Skeletal muscle tissue (tissue), 4 donors: ENCODE measurements around the gene IKBKE. TPM values are rescaled to one million over a fixed set of nuclear protein-coding genes. Genes with fewer than 3 reads are reported as not detected.

Experiments
- H3K27ac ChIP-seq: one replicate; pipeline ENCODE4 v1.7.0; 2013; ENCODE audit warnings: mild to moderate bottlenecking, low read depth, low read length, inconsistent platforms
- H3K27me3 ChIP-seq, 3 donors: one replicate each; pipeline ENCODE4 v1.7.0; 2013; ENCODE audit warnings: low read length in 3 of 3; ENCODE audit not compliant: control insufficient read depth in 3 of 3, insufficient read depth in 3 of 3
- H3K36me3 ChIP-seq, 3 donors: one replicate each; pipeline ENCODE4 v1.7.0; 2013; ENCODE audit warnings: low read length in 3 of 3; ENCODE audit not compliant: control insufficient read depth in 3 of 3, insufficient read depth in 3 of 3
- H3K4me1 ChIP-seq, 3 donors: one replicate each; pipeline ENCODE4 v1.7.0; 2013; ENCODE audit warnings: low read length in 3 of 3, mild to moderate bottlenecking in 3 of 3; ENCODE audit not compliant: control insufficient read depth in 3 of 3, insufficient read depth in 3 of 3
- H3K4me3 ChIP-seq, 3 donors: one replicate each; pipeline ENCODE4 v1.7.0; 2013; ENCODE audit warnings: low read length in 3 of 3
- H3K9ac ChIP-seq, 3 donors: one replicate each; pipeline ENCODE4 v1.7.0; 2013; ENCODE audit warnings: low read length in 3 of 3, mild to moderate bottlenecking in 3 of 3, moderate library complexity in 2 of 3, low read depth in 1 of 3
- H3K9me3 ChIP-seq, 3 donors: one replicate each; pipeline ENCODE4 v1.7.0; 2013; ENCODE audit warnings: low read length in 3 of 3; ENCODE audit not compliant: control insufficient read depth in 3 of 3
- total RNA-seq: library from RNA; depleted of rRNA; stranded (reverse); fragments of >200 nt; gene quantifications from one replicate; pipeline ENCODE4 v1.2.3, GENCODE V29; 2014
- donor health status: Osteomylitis.

Gene IKBKE
- 2.6 TPM for total RNA-seq

DNA sequence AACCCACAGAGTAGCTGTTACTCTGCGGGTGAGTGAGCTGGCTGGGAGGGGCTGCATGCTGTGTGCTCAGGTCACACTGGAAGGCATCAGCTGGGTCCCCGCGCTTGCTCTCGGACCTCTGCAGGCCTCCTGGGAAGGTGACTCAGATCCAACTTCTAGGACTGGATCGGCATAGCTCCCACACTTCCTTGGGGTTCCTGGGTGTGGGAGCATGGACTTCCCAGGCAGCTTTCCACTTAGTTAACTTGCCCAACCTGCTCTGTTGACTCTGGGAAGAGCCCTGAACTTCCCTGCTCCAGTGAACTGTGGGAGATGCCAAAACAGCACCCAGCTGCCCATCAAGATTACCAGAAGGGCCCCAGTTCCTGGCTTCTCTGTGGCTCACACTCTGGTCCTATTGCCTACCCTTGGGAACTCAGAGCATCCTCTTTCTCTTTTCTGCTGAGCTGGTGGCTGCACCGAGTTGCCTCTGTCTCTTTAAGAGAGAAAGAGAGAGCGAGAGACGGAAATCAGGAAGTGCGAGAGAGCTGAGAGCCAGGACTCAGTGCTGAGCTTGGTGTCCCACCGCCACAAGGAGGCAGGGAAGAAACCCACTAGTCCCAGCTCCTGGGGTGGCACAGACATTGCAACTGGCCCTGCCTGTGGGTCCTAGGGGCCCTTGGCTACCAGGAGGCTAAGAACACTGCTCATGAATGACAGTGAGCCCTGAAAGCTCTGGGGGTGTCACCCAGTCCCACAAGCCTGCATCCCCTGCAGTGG lies at the start of gene IKBKE:
Gene IKBKE, plus strand, starts transcription at position 544 of the 759 bp plus-strand sequence. CDS start 2,752 bp downstream, outside the sequence.
- Histone ChIP-seq H3K9me3 (no peaks in the 10 kb centered on the region), H3K4me1 (peaks cover 19 to 31% (median 20%) of the 10 kb centered on the region in 3 donors), H3K9ac (peak within 1 kb of the TSS in 2 of 3 donors; percentile 62 to 64), H3K27ac (no peak within 1 kb of the TSS), H3K4me3 (peak within 1 kb of the TSS; percentile 72 to 75 (median 75)), H3K36me3 (no peaks in the 10 kb centered on the region), H3K27me3 (peaks cover 7 to 38% (median 14%) of the 10 kb centered on the region in 3 donors)

GRCh38 chr1:206421616-206422340 lies 48.5 kb upstream of the IKBKE start:
- H3K27ac ChIP-seq, result no peak overlapping the region
- no peaks in the 10 kb centered on the region for H3K4me1 ChIP-seq
- peaks cover 0 to 15% (median 0%) of the 10 kb centered on the region in 3 donors for H3K36me3 ChIP-seq
- no peaks in the 10 kb centered on the region for H3K9me3 ChIP-seq
- no peak overlapping the region for H3K9ac ChIP-seq
- no peak overlapping the region for H3K4me3 ChIP-seq
- H3K27me3 ChIP-seq, result no peaks in the 10 kb centered on the region

GRCh38 chr1:206422525-206422924 lies 47.8 kb upstream of the IKBKE start:
- Histone ChIP-seq H3K9ac (no peak overlapping the region), H3K9me3 (no peaks in the 10 kb centered on the region), H3K36me3 (peaks cover 0 to 18% (median 2%) of the 10 kb centered on the region in 3 donors), H3K27ac (no peak overlapping the region), H3K4me1 (no peaks in the 10 kb centered on the region), H3K4me3 (no peak overlapping the region), H3K27me3 (no peaks in the 10 kb centered on the region)

DNA sequence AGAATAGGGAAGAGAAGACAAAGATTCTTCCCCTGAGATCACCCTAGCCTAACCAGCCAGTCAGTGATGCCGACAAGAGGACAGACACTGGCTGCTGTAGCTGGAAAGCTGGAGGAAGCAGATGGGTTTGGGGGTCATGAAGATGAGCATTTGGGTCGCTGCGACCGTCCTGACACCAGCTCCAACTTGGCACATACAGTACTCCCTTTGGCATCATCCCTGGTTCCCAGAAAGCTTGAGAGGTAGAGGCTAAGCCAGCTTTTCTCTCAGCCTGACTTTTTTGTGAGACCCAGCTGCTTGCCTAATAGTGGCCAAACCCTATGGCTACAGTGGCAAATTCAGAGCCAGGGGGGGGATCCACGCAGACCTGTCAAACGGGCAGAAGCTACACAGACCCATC lies 43.0 kb upstream of the IKBKE start:
- Histone ChIP-seq H3K4me3 (no peak overlapping the region), H3K9ac (no peak overlapping the region), H3K36me3 (peaks cover 2 to 16% (median 3%) of the 10 kb centered on the region in 3 donors), H3K27ac (no peak overlapping the region), H3K27me3 (no peaks in the 10 kb centered on the region), H3K9me3 (no peaks in the 10 kb centered on the region), H3K4me1 (no peaks in the 10 kb centered on the region)

GRCh38 chr1:206429421-206429820 lies 40.9 kb upstream of the IKBKE start:
- no peak overlapping the region for H3K9ac ChIP-seq
- H3K9me3 ChIP-seq, result no peaks in the 10 kb centered on the region
- no peak overlapping the region for H3K4me3 ChIP-seq
- H3K27ac ChIP-seq, result no peak overlapping the region
- peaks cover 2 to 16% (median 3%) of the 10 kb centered on the region in 3 donors for H3K36me3 ChIP-seq
- H3K27me3 ChIP-seq, result no peaks in the 10 kb centered on the region
- H3K4me1 ChIP-seq, result no peaks in the 10 kb centered on the region

DNA sequence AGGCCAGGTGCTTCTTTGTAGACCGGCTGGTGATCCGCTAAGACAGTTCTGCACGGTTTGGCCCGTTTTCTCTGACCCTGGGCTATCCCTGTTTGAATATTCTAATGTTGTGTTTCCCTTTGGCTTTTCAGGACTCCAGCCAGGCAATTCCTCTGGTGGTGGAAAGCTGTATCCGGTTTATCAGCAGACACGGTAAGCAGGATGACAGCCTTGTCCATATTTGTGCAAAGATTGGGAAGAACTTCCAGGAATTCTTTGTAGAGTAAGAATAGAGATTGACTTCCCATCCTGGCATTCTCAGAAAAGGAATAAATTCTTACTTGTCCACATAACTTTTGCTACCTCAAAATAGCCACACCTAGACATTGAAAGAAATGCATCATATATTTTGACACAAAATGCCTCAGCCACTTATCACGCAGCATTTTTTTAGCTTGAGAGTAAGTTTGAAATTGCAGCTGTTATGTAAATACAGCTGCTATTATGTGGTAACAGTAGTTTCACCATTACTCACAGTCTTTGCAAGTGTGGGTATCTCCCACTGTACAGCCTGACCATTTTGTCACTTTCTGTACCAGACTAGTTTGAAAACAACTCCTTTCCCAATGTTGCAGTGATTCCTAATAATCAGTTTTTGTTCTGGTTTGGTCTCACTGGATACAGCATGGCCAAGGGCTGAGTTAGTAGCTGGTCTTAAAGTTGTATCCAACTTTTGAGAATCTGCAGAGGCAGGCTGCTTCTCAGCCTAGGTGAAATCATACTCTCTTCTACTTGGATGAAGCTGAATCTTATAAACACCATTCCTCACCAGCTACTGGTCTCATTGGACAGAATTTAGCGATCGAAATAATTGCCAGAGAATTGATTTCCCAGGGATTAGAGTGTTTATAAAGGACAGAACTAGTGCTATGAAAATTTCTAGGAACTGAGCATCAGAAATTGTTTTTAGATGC lies 40.0 kb upstream of the IKBKE start:
- Histone ChIP-seq H3K4me1 (no peaks in the 10 kb centered on the region), H3K9ac (no peak overlapping the region), H3K27me3 (no peaks in the 10 kb centered on the region), H3K4me3 (no peak overlapping the region), H3K36me3 (peaks cover 3 to 16% (median 3%) of the 10 kb centered on the region in 3 donors), H3K9me3 (no peaks in the 10 kb centered on the region), H3K27ac (peak overlapping the region; percentile 63)

GRCh38 chr1:206435445-206435844 lies 34.8 kb upstream of the IKBKE start:
- Histone ChIP-seq H3K27me3 (no peaks in the 10 kb centered on the region), H3K4me1 (no peaks in the 10 kb centered on the region), H3K9ac (no peak overlapping the region), H3K27ac (no peak overlapping the region), H3K36me3 (peaks cover 5 to 23% (median 11%) of the 10 kb centered on the region in 3 donors), H3K9me3 (no peaks in the 10 kb centered on the region), H3K4me3 (no peak overlapping the region)

GRCh38 chr1:206438554-206438953 lies 31.7 kb upstream of the IKBKE start:
- no peaks in the 10 kb centered on the region for H3K27me3 ChIP-seq
- H3K4me1 ChIP-seq, result no peaks in the 10 kb centered on the region
- no peaks in the 10 kb centered on the region for H3K9me3 ChIP-seq
- peaks cover 10 to 21% (median 11%) of the 10 kb centered on the region in 3 donors for H3K36me3 ChIP-seq
- no peak overlapping the region for H3K9ac ChIP-seq
- no peak overlapping the region for H3K4me3 ChIP-seq
- H3K27ac ChIP-seq, result no peak overlapping the region

- no peak overlapping the region for H3K27ac ChIP-seq
- H3K36me3 ChIP-seq, result peaks cover 10 to 21% (median 11%) of the 10 kb centered on the region in 3 donors
- no peaks in the 10 kb centered on the region for H3K9me3 ChIP-seq
- H3K4me3 ChIP-seq, result no peak overlapping the region
- peaks cover 0 to under 1% (median 0%) of the 10 kb centered on the region in 3 donors for H3K4me1 ChIP-seq
- no peaks in the 10 kb centered on the region for H3K27me3 ChIP-seq
- no peak overlapping the region for H3K9ac ChIP-seq
Observed at GRCh38 chr1:206439205-206439604, 31.1 kb upstream of the IKBKE start.
